ENCODE data around the gene DGCR6L.
"Not testable (repeated sequence)": the region's sequence is repeated elsewhere in the genome, so short reads cannot be mapped to it uniquely, and the experiment has no call there.

The DGCR6L gene

GRCh38 chr22:20274374-20274773 lies 45.5 kb downstream of the DGCR6L start:
- DNase-seq = not testable (repeated sequence)

- DNase-seq = no peak
These were observed 46.1 kb downstream of the DGCR6L start for GRCh38 chr22:20273758-20274181.

GRCh38 chr22:20272700-20273099 lies 47.2 kb downstream of the DGCR6L start:
- no peak for DNase-seq

GRCh38 chr22:20272174-20272573 lies 47.7 kb downstream of the DGCR6L start:
- DNase-seq = no peak

GRCh38 chr22:20271114-20271994 lies 48.5 kb downstream of the DGCR6L start:
- no peak for DNase-seq

- DNase-seq = not testable (repeated sequence)
These were observed 49.4 kb downstream of the DGCR6L start for GRCh38 chr22:20270190-20271113.

- DNase-seq = not testable (repeated sequence)
These were observed 50.2 kb downstream of the DGCR6L start for GRCh38 chr22:20269673-20270072.

- DNase-seq = not testable (repeated sequence)
These were observed 50.7 kb downstream of the DGCR6L start for GRCh38 chr22:20269201-20269600.

- peak; percentile 50 for DNase-seq
These were observed 51.4 kb downstream of the DGCR6L start, which contains the start of gene RTN4R for GRCh38 chr22:20268279-20269012. Gene RTN4R, minus strand, starts transcription at chr22:20268318. Its CDS starts 226 bp downstream, at chr22:20268092.

- no peak for DNase-seq
These were observed 52.2 kb downstream of the DGCR6L start for GRCh38 chr22:20267441-20268278.

- DNase-seq = not testable (repeated sequence)
These were observed 53.0 kb downstream of the DGCR6L start for GRCh38 chr22:20266667-20267440.

GRCh38 chr22:20265772-20266666 lies 53.8 kb downstream of the DGCR6L start:
- not testable (repeated sequence) for DNase-seq

- no peak for DNase-seq
These were observed 55.0 kb downstream of the DGCR6L start for GRCh38 chr22:20264614-20265452.

Measured in HCEC 1CT (cell line).